Liver (tissue), 9 donors: Measurements from ENCODE around the gene PREB. TPM values are rescaled to one million over a fixed set of nuclear protein-coding genes. Genes with fewer than 3 reads are reported as not detected.

ENCODE experiments used
- DNase-seq: peaks from one replicate; pipeline ENCODE4 v3.0.0-alpha.2; 2017; ENCODE audit warnings: low spot score
- H3K27ac ChIP-seq, 2 donors: one replicate each; pipeline ENCODE4 v1.7.0; 2013; ENCODE audit warnings: inconsistent platforms in 2 of 2, low read length in 2 of 2, control low read depth in 1 of 2, low read depth in 1 of 2, mild to moderate bottlenecking in 1 of 2
- H3K27me3 ChIP-seq, 4 donors: one replicate each; pipeline versions ENCODE4 v1.6.1 to v1.7.0; 2013; ENCODE audit warnings: low read length in 3 of 4, inconsistent platforms in 1 of 4, mild to moderate bottlenecking in 1 of 4, moderate library complexity in 1 of 4; ENCODE audit not compliant: control insufficient read depth in 4 of 4, insufficient read depth in 4 of 4
- H3K36me3 ChIP-seq, 4 donors: one replicate each; pipeline versions ENCODE4 v1.6.1 to v1.7.0; 2013; ENCODE audit warnings: low read length in 3 of 4, mild to moderate bottlenecking in 3 of 4, low read depth in 1 of 4, moderate library complexity in 1 of 4; ENCODE audit not compliant: control insufficient read depth in 4 of 4, insufficient read depth in 3 of 4
- H3K4me1 ChIP-seq, 4 donors: one replicate each; pipeline versions ENCODE4 v1.6.1 to v1.7.0; 2013; ENCODE audit warnings: low read length in 3 of 4, mild to moderate bottlenecking in 3 of 4, moderate library complexity in 1 of 4; ENCODE audit not compliant: control insufficient read depth in 4 of 4, insufficient read depth in 4 of 4
- H3K4me3 ChIP-seq, 3 donors: one replicate each; pipeline versions ENCODE4 v1.6.1 to v1.7.0; 2013; ENCODE audit warnings: low read length in 3 of 3, control low read depth in 1 of 3, low read depth in 1 of 3, mild to moderate bottlenecking in 1 of 3
- H3K9ac ChIP-seq, 2 donors: one replicate each; pipeline ENCODE4 v1.7.0; 2013; ENCODE audit warnings: low read length in 2 of 2, mild to moderate bottlenecking in 2 of 2, moderate library complexity in 2 of 2, control low read depth in 1 of 2, low read depth in 1 of 2
- H3K9me3 ChIP-seq, 4 donors: one replicate each; pipeline versions ENCODE4 v1.6.1 to v1.7.0; 2013; ENCODE audit warnings: low read length in 3 of 4; ENCODE audit not compliant: control insufficient read depth in 4 of 4
- ATF3 ChIP-seq: IDR thresholded peaks from 2 replicates; pipeline ENCODE4 v1.6.1; 2016; ENCODE audit warnings: antibody characterized with exemption
- CTCF ChIP-seq: fragments of 150-350 bp; IDR thresholded peaks from 2 replicates; pipeline ENCODE4 v1.5.1; 2017; ENCODE audit warnings: improper control_type of control experiment, low read depth, low read length; ENCODE audit not compliant: missing input control
- EGR1 ChIP-seq, 2 donors: IDR thresholded peaks; 2 replicates each; pipeline ENCODE4 v1.6.1; 2016 to 2018; ENCODE audit warnings: antibody characterized with exemption in 2 of 2, low read depth in 2 of 2
- FOXA1 ChIP-seq: IDR thresholded peaks from 2 replicates; pipeline ENCODE4 v1.6.1; 2016; ENCODE audit warnings: antibody characterized with exemption
- FOXA2 ChIP-seq: IDR thresholded peaks from 2 replicates; pipeline ENCODE4 v1.6.1; 2016; ENCODE audit warnings: antibody characterized with exemption
- GABPA ChIP-seq, 2 donors: IDR thresholded peaks in 1 of 2; conservative IDR thresholded peaks in 1 of 2; 2 replicates each; pipeline ENCODE4 v1.6.1; 2016; ENCODE audit warnings: antibody characterized with exemption in 2 of 2, mild to moderate bottlenecking in 1 of 2, moderate library complexity in 1 of 2
- HNF4A ChIP-seq, 2 donors: conservative IDR thresholded peaks; 2 replicates each; pipeline ENCODE4 v1.6.1; 2016; ENCODE audit warnings: antibody characterized with exemption in 2 of 2, mild to moderate bottlenecking in 2 of 2
- HNF4G ChIP-seq: IDR thresholded peaks from 2 replicates; pipeline ENCODE4 v1.6.1; 2016; ENCODE audit warnings: antibody characterized with exemption
- JUND ChIP-seq, 2 donors: IDR thresholded peaks; 2 replicates each; pipeline ENCODE4 v1.6.1; 2016; ENCODE audit warnings: antibody characterized with exemption in 2 of 2
- MAX ChIP-seq: IDR thresholded peaks from 2 replicates; pipeline ENCODE4 v1.6.1; 2016; ENCODE audit warnings: antibody characterized with exemption
- NR2F2 ChIP-seq: IDR thresholded peaks from 2 replicates; pipeline ENCODE4 v1.6.1; 2016; ENCODE audit warnings: antibody characterized with exemption
- RAD21 ChIP-seq, 2 donors: IDR thresholded peaks; 2 replicates each; pipeline ENCODE4 v1.6.1; 2016; ENCODE audit warnings: antibody characterized with exemption in 2 of 2, mild to moderate bottlenecking in 2 of 2
- REST ChIP-seq: IDR thresholded peaks from 2 replicates; pipeline ENCODE4 v1.6.1; 2016; ENCODE audit warnings: antibody characterized with exemption, mild to moderate bottlenecking
- RXRA ChIP-seq, 2 donors: IDR thresholded peaks; 2 replicates each; pipeline ENCODE4 v1.6.1; 2017 to 2018; ENCODE audit warnings: antibody characterized with exemption in 2 of 2, mild to moderate bottlenecking in 1 of 2
- SP1 ChIP-seq: IDR thresholded peaks from 2 replicates; pipeline ENCODE4 v1.6.1; 2018; ENCODE audit warnings: antibody characterized with exemption, mild to moderate bottlenecking
- TAF1 ChIP-seq: conservative IDR thresholded peaks from 2 replicates; pipeline ENCODE4 v1.6.1; 2016; ENCODE audit warnings: antibody characterized with exemption, mild to moderate bottlenecking
- YY1 ChIP-seq: IDR thresholded peaks from 2 replicates; pipeline ENCODE4 v1.6.1; 2016; ENCODE audit warnings: antibody characterized with exemption, mild to moderate bottlenecking
- ZBTB33 ChIP-seq: IDR thresholded peaks from 2 replicates; pipeline ENCODE4 v1.6.1; 2016; ENCODE audit warnings: antibody characterized with exemption
- WGBS: extraction: QIAGEN DNeasy Blood & Tissue Kit; methylation state at CpG from one replicate; pipeline ENCODE4 v1.1.7; 2013; 5-methylcytosine and 5-hydroxymethylcytosine counted together
- polyA plus RNA-seq, 2 donors: library from polyadenylated mRNA; stranded (reverse) in 1 of 2; unstranded in 1 of 2; fragments of 200-250 nt in 1 of 2; fragments of >200 nt in 1 of 2; fragmentation: Nextera tagmentation in 1 of 2; extraction: Ambion mirVana in 1 of 2; gene quantifications; one replicate each; pipeline versions ENCODE4 v1.2.1 to v1.2.3, GENCODE V29; 2013 to 2015
- total RNA-seq, 2 donors: library from RNA; depleted of rRNA; stranded (reverse); fragments of >200 nt; gene quantifications; one replicate each; pipeline ENCODE4 v1.2.3, GENCODE V29; 2014
- donor health status: healthy.
- donor health status: healthy.
- donor health status: healthy.
- donor health status: healthy.
- donor health status: healthy.

The PREB gene
- total and polyA plus RNA-seq, 4 donors, result 21.5 to 98.4 (median 60.9) TPM

GRCh38 chr2:27093430-27094352, 40.7 kb downstream of the PREB start:
- peaks cover 3 to 19% (median 12%) of the 10 kb centered on the region in 4 donors for H3K36me3 ChIP-seq
- H3K9me3 ChIP-seq, result no peaks in the 10 kb centered on the region
- H3K27ac ChIP-seq, result peak overlapping the region; percentile 82 to 87
- H3K4me1 ChIP-seq, result peaks cover 26 to 88% (median 75%) of the 10 kb centered on the region in 4 donors
- WGBS, result 40% methylated on average over 6 of the region's 6 CpGs
- DNase-seq, result no peak
- peak overlapping the region in 2 of 3 donors; percentile 12 to 40 for H3K4me3 ChIP-seq
- peak; percentile 82 for TF ChIP-seq REST
- peak; percentile 75 for TF ChIP-seq TAF1
- TF ChIP-seq SP1, result peak; percentile 89
- peak; percentile 37 for TF ChIP-seq HNF4G
- no peak for TF ChIP-seq YY1
- TF ChIP-seq HNF4A (conservative IDR thresholded peaks at IDR 0.05), result peak; percentile 83 to 89
- no peak for TF ChIP-seq EGR1 (IDR thresholded peaks at IDR 0.05; ENCODE audit: low read depth in 2 of 2)
- TF ChIP-seq ATF3, result no peak
- no peak for TF ChIP-seq GABPA (IDR thresholded peaks at IDR 0.05 in 1 of 2, conservative IDR thresholded peaks at IDR 0.05 in 1 of 2)
- TF ChIP-seq FOXA2, result peak; percentile 26
- TF ChIP-seq JUND (IDR thresholded peaks at IDR 0.05), result peak in 1 of 2 donors; percentile 21
- no peak for TF ChIP-seq ZBTB33
- TF ChIP-seq FOXA1, result no peak
- peak; percentile 71 to 91 for TF ChIP-seq RXRA (IDR thresholded peaks at IDR 0.05)
- peak; percentile 2 for TF ChIP-seq CTCF
- peak in 1 of 2 donors; percentile 58 for TF ChIP-seq RAD21 (IDR thresholded peaks at IDR 0.05)
- TF ChIP-seq NR2F2, result no peak
- peak; percentile 64 for TF ChIP-seq MAX
- no peaks in the 10 kb centered on the region for H3K27me3 ChIP-seq
- peak overlapping the region; percentile 10 to 51 for H3K9ac ChIP-seq
